ENCODE measurements around the gene HOXC11. TPM values are rescaled to one million over a fixed set of nuclear protein-coding genes. Genes with fewer than 3 reads are reported as not detected.

HOXC11 gene
- total and polyA plus RNA-seq, 2 experiments from 2014 or later, result not detected

DNA sequence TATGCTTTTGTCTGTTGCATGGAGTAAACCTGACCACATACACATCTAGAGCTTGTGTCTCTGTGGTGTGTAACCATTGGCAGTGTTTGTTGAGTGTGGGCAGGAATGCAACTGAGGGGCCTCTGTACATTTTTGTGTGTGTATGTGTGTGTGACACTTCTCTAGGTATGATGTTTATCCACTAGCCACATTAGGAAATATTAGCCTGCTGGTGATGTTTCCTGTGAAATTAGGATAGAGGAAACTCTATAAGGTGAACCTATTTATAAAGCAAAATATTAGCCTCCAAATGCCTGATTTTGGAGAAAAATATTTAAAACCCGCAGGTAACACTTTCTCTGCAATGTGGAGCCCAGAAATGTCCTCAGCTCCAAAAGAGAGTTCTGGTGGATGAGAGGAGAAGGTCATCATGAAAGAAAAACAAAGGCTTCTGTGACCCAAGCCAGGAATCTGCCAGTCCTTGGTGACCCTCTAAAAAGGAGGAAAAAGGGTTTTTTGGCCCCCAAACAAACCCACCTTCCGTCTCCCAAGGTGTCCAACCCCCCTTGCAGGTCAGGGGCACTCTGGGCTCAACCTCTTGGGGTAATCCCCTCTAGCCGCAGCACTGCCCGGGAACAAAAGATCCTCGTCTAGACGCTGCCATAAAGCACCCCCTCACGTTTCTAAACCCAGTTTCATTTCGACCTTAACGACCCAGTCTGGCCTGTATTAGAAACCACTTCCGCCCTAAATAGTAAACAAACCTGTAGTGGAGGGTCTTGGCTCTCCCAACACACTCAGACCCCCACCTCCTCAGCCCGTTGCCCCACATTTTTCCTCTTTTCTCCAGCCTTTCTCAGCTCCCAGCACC, 4.9 kb downstream of the HOXC11 start:
- Mint-ChIP-seq H3K27me3 (ENCODE audit: insufficient read depth, low read depth, poor library complexity) (peaks cover 99% of the 10 kb centered on the region), H3K27ac (no peak overlapping the region), H3K36me3 (ENCODE audit: low read depth) (no peaks in the 10 kb centered on the region; the same call in 2 of the 3 replicates), H3K9me3 (no peaks in the 10 kb centered on the region; the same call in 1 of the 3 replicates), H3K4me1 (peaks cover 27% of the 10 kb centered on the region), H3K4me3 (no peak overlapping the region)
- Histone ChIP-seq H3K4me2 (peak overlapping the region; percentile 62), H3K4me1 (ENCODE audit: insufficient read depth) (peaks cover 45% of the 10 kb centered on the region), H3K27me3 (ENCODE audit: insufficient read depth) (peaks cover 100% of the 10 kb centered on the region), H3F3A (replicated peaks; ENCODE audit: low read depth) (peaks cover 35% of the 10 kb centered on the region), H3K36me3 (ENCODE audit: insufficient read depth) (no peaks in the 10 kb centered on the region), H3K27ac (ENCODE audit: low read depth) (no peak overlapping the region), H4K20me1 (replicated peaks; ENCODE audit: insufficient read depth) (peaks cover 31% of the 10 kb centered on the region), H3K9me2 (ENCODE audit: insufficient read depth) (no peaks in the 10 kb centered on the region), H3K4me3 (no peak overlapping the region), H3K79me2 (replicated peaks; ENCODE audit: insufficient read depth) (no peaks in the 10 kb centered on the region), H2AFZ (no peak overlapping the region)
- ATAC-seq, result no peak
- TF ChIP-seq CREB1 (CRISPR knock-in tag; IDR thresholded peaks at IDR 0.05; ENCODE audit: low read depth) (no peak), STAT1 (IDR thresholded peaks at IDR 0.05; ENCODE audit: unreplicated experiment) (no peak), EZH2 (IDR thresholded peaks at IDR 0.05; ENCODE audit: low read depth, unreplicated experiment) (peak; percentile 76), CTCF (conservative IDR thresholded peaks at IDR 0.05; ENCODE audit: low read depth in 2 of 2) (no peak), ZNF462 (CRISPR knock-in tag; IDR thresholded peaks at IDR 0.05) (no peak), POLR2AphosphoS5 (IDR thresholded peaks at IDR 0.05; ENCODE audit: low read depth) (no peak), NANOG (IDR thresholded peaks at IDR 0.05; ENCODE audit: borderline replicate concordance) (no peak), JUNB (IDR thresholded peaks at IDR 0.05; ENCODE audit: unreplicated experiment) (no peak), REST (IDR thresholded peaks at IDR 0.05; ENCODE audit: unreplicated experiment) (no peak)
- DNase-seq (ENCODE audit: low spot score), result no peak

Measured in GM23338 (cell line).